NCI-H82 treated with DMSO at 0.1 percent for 48 hours (cell line): ENCODE data around the gene PCDHGC3.

ENCODE experiments used
- DNase-seq: peaks from one replicate; lab custom pipeline; 2025; ENCODE audit not compliant: unreplicated experiment; lab: John Stamatoyannopoulos, UW

The PCDHGC3 gene

DNA sequence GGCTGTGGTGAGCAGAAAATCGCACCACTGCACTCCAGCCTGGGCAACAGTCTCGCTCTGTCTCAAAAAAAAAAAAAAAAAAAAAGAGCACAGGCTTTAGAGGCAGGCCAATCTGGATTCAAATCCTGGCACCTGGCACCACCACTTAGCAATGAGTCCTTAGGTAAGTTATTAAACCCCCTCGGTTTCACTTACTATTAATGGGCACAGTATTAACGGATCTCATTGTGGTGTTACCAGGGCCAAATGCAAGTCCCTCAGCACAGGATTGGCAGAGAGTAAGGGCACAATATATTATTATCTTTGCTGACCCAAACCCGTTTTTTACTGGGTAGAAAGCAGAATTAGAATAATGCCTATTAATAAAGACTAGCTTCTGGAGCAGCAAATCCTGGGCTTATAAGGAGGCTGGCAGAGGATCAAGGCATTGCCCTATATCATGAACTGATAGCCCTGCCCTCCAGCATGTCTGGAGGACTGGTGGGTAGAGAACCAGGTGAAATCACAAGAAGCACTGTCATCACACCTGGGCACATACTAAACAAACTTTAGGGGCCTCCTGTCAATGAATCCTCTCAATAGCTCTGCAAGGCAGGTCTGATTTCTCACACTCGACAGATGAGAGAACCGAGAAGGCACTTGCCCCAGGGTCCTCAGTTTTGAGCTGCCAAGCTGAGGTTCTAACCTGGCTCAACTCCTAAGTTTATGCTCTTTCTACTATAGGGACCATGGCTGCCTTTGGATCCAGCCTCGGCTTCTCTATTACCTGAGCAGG lies 30.8 kb downstream of the PCDHGC3 start:
- no peak for DNase-seq

DNA sequence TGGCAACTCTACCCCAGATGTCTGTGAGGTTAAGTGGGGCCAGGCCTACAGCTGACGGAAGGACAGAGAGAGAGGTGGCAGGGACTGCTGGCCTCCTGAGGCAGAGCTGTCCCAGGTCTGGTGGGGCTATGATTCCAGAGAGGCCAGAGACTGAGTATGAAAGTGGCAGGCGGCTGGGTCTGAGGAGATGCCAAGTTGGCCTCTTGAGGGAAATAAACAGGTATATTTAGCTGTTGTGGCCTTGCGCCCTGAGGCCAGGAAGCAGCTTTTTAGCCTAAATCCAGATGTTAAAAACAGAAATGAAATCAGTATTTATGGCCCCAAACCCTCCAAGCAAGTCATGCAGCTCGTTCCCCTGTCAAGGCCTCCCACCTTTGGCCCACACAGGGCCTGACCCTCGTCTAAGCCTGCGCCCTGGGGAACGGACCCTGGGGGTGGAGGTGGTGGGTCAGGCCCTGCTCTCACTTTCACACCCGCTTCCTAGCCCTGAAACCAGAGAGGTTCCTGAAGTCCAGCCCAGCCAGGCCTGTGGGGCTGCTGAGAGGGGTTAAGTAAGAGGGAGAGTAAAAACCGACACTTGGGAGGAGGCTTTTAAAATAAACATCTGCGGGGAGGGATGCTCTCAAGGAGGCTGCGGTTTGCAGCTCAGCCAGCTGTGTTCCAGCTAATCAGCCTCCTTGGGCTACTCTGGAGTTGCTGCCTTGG lies 31.8 kb downstream of the PCDHGC3 start:
- DNase-seq = no peak

DNA sequence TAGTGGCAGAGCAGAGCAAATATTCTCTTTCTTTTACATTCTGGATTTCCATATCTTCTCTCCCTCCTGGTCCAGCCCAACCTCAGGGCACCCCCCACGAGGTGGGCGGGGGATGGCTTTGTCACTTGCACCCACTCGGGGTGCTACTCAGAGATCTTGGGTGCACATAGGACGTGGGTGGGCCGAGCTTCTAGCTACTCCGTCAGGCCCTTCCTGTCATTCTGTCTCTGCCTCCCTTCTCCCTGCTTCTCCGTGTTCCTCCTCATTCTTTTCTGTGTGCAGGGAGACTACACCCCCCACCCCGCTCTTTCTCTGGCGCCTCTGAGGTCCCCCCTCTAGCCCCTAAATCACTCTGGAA lies 32.7 kb downstream of the PCDHGC3 start:
- DNase-seq = no peak

DNA sequence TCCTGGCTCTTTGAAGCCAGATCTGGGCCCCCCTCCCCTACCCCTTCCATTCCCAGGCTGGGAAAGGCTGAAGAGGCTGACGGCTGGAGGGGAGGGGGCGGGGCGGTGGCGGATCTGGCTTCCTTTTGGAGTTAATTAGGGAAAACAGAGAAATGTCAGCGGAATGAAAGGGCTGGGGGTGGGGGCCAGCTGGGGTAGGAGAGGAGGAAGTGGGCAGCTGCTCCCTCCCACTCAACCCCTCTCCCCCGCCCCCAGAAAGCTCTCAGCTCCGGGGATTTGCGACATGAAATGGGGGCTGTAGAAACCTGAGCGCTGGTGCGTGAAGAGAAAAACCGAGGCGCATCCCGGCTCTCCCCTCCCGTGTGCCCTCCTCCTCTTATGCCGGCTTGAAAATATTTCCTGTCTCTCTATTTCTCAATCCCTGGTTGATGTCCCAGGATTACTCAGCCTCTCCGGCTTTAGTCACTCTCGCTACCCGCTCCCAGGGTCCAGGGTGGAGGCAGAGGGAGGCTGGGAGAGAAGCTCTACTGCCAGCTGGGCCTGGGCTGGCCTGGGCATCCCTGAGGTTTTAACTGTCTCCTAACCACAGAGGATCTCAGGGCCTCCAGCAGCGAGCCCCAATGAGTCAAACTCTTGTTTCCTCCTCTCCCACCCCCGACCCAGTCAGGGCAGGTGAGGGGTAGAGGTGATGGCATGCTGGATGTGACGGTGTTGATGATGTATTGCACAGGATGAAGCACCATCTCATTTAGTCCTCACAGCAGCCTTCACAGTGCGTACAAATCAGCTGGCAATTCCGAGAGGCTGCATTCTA lies 33.2 kb downstream of the PCDHGC3 start:
- peak; percentile 12 for DNase-seq

DNA sequence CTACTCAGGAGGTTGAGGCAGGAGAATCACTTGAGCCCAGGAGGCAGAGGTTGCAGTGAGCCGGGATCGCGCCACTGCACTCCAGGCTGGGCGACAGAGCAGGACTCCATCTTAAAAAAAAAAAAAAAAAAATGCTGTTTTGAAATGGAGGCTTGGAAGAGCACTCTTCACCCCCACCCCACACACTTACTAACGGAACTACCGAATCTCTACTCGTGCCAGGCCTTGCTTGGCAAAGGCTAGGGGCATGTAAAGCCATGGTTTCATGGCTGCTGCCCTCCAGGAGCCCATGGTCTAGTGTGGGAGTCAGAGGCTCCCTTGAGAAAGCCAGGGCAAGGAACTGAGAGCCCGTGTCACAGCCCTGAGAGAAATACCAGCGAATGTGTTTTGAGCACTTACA lies 34.4 kb downstream of the PCDHGC3 start:
- DNase-seq = no peak

DNA sequence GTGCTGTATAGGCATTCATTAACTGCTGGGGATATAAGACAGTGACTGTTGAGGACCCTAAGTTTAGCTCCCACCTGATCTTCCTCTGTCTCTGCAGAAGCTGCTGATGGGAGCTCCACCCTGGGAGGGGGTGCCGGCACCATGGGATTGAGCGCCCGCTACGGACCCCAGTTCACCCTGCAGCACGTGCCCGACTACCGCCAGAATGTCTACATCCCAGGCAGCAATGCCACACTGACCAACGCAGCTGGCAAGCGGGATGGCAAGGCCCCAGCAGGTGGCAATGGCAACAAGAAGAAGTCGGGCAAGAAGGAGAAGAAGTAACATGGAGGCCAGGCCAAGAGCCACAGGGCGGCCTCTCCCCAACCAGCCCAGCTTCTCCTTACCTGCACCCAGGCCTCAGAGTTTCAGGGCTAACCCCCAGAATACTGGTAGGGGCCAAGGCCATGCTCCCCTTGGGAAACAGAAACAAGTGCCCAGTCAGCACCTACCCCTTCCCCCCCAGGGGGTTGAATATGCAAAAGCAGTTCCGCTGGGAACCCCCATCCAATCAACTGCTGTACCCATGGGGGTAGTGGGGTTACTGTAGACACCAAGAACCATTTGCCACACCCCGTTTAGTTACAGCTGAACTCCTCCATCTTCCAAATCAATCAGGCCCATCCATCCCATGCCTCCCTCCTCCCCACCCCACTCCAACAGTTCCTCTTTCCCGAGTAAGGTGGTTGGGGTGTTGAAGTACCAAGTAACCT lies 35.3 kb downstream of the PCDHGC3 start:
- no peak for DNase-seq

DNA sequence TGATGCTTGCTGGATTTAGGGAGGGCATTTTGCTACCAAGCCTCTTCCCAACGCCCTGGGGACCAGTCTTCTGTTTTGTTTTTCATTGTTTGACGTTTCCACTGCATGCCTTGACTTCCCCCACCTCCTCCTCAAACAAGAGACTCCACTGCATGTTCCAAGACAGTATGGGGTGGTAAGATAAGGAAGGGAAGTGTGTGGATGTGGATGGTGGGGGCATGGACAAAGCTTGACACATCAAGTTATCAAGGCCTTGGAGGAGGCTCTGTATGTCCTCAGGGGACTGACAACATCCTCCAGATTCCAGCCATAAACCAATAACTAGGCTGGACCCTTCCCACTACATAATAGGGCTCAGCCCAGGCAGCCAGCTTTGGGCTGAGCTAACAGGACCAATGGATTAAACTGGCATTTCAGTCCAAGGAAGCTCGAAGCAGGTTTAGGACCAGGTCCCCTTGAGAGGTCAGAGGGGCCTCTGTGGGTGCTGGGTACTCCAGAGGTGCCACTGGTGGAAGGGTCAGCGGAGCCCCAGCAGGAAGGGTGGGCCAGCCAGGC lies 36.1 kb downstream of the PCDHGC3 start:
- no peak for DNase-seq

DNA sequence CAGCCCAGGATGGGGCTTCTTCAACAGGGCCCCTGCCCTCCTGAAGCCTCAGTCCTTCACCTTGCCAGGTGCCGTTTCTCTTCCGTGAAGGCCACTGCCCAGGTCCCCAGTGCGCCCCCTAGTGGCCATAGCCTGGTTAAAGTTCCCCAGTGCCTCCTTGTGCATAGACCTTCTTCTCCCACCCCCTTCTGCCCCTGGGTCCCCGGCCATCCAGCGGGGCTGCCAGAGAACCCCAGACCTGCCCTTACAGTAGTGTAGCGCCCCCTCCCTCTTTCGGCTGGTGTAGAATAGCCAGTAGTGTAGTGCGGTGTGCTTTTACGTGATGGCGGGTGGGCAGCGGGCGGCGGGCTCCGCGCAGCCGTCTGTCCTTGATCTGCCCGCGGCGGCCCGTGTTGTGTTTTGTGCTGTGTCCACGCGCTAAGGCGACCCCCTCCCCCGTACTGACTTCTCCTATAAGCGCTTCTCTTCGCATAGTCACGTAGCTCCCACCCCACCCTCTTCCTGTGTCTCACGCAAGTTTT lies 36.7 kb downstream of the PCDHGC3 start:
- no peak for DNase-seq

DNA sequence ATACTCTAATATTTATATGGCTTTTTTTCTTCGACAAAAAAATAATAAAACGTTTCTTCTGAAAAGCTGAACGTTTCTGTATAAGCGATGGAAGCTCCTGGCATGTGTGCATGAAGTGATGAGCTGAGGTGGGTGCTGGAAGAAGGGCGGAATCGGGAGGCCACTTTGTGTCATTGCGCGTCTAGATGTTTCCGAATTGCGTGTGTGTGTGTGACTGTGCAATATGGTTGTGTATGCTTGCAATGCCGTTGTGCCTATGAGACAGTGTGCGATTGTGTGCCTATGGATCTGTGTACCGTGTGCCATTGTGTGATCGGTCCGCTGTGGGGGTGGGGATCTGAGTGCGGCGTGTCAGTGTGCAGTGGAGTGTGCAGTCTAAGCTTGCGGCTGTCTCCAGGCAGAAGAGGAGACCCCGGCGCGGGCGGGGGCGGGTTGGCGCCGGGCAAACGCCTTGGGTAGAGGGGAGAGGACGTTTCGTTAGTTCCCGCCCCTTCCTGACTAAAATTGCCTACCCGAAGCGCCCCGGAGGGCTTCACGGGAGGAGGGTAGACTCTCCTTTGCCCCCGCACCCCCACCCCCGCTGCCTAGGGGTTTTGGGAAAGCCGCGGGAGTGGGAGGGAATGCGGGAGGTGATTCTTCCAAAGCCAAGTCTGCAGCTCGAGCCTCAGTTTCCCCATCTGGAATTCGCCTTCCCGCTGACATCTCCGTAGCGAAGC lies 37.3 kb downstream of the PCDHGC3 start:
- DNase-seq = no peak

DNA sequence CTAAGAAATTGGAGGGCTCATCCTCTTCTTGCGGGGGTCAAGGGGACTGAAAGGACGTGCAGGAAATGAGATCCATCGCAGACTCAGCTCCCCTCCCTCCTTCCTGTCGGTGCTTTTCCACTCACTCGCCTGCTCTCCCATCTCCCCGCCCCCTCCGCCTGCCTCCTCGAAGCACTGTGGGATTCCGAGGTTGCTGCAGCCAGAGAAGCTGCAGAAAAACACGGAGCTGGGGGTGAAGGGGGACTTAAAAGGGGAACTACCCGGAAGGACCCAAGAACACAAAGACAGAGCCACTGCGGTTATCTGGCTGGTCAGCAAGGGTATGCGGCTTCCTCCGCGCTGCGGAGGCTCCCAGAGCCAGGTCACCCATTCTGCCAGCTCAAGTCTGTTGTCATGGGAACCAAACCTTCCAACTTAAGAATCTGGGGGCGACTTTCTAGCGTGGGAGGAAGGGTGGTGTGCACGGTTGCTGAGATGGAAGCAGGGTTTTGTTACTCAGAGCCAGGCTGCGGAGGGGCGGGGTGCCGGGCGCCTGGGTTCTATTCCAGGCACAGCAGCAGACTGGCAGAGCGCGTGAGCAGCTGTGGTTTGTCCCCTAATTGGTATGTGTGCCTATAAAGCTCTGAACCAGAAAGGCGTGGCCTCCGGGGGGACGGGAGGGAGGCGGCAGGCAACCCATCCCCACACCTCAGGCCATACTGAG lies 38.0 kb downstream of the PCDHGC3 start:
- no peak for DNase-seq

DNA sequence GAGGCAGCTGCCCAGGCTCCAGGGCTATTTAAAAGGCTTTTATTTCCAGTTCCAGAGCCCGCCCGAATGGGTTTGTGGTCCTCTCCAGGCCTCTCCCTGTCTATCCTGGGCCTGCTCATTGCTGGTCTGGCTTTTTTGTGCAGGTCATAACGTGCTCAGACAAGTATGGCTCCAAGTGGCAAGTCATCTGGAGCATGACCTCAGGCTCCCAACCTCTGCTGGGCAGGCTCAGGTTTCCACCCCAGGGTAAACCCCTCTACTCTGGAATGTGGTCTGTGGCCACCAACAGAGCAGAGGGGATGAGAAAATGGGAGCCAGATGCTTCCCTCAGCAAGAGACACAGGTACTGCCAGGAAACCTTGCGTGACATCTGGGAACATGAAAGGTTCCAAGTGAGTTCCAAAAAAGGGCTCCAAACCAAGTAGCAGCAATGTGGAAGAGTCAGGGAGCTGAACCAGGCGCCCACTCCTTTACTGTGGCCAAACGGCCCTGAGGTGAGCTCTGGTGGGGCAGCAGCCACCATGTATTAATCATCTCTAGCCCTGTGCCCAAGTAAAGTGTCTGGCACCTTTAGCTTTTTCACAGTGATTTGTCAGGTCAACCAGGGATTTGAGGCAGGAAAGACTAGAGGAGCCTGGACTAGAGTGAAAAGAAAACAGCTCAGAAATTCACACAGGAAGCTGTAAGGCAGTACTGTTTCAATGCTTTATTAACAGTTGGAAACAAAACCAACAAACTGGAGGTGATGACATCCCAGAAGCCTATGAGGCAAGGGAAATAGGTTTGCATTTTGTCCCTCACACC lies 38.8 kb downstream of the PCDHGC3 start:
- no peak for DNase-seq

DNA sequence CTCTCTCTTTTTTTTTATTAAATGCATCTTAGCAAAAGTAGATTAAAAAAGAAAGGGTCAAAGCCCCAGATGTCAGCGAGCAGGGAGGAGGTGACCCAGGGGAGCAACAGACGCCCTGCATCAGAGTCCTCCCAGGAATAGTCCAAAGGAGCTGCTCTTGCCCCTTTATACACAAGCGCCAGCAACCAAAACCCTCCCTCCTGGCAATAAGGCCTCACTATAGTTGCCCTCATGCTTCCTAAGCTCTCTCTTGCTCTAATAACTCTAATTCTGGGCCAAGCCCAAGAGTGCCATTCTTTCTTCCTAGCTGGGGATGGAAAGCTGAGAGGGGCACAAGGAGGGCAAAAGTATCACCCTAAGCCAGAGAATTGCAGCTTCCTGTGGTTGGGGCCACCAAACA lies 39.4 kb downstream of the PCDHGC3 start:
- no peak for DNase-seq

DNA sequence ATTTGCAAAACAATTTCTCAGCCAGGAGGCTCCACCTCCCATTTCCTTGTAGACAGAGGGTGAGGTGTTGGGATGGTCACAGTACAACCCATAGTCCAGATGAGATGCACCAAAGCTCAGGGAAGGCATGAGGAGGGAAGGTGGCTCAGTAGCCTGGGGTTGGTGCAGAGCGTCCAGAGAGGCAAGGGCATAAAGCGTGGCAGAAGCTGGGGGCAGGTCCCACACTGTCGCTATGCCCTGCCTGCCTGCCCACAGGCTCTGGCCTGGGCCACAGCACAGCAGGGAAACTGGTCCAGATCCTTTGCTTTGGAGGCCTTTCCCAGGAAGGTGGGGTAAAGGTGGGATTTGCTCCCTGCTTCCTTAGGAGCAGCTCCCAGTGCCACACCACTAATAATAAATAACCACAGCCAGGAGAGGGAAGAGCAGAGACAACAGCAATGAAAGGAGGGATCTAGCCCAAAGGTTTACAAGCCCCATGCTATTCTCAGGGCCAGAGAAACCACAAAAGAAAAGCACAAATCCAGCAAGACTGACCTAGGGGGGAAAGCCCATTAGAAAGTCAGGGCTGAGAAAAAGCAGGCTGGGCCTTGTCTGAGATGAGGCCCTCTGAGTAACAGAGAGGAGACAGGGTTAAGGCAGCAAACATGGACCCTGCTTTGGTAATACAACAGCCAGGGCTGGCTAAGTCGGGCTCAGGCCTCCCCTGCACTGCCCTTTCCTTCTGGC lies 40.3 kb downstream of the PCDHGC3 start:
- DNase-seq = no peak

DNA sequence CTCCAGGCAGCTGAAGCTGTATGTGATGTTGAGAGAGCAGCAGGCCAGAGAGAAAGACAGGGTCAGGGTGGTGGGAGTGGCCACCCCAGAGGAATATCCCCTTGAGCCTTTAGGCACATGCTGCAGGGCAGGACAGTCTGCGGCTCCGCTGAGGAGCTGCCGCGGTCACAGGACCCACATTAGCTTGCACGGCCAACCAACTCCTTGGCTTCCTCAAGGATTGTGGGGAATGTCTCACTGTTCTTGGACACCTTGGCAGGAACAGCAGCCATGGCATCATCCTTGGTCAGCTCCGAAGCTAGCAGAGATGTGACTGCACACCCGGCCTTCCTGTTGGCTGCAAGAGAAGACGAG lies 40.9 kb downstream of the PCDHGC3 start:
- no peak for DNase-seq

DNA sequence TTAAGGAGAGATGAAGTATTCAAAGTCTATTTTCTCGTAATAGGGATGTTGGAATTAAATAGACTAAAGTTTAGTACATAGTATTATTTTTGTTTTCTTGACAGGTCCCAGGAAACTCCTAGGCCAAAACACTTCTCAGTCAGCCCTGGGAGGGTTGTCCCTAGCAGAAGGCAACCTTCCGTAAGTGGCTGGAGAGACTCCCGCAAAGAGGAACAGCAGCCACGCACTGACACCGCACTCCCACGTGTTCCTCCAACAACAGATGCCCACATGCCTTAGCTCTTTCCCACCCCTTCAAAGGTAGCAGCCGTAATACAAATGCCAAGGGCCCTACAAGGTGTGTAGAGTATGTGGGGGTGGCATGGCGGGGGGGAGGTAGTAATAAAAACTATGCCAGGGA lies 41.5 kb downstream of the PCDHGC3 start:
- DNase-seq = no peak

DNA sequence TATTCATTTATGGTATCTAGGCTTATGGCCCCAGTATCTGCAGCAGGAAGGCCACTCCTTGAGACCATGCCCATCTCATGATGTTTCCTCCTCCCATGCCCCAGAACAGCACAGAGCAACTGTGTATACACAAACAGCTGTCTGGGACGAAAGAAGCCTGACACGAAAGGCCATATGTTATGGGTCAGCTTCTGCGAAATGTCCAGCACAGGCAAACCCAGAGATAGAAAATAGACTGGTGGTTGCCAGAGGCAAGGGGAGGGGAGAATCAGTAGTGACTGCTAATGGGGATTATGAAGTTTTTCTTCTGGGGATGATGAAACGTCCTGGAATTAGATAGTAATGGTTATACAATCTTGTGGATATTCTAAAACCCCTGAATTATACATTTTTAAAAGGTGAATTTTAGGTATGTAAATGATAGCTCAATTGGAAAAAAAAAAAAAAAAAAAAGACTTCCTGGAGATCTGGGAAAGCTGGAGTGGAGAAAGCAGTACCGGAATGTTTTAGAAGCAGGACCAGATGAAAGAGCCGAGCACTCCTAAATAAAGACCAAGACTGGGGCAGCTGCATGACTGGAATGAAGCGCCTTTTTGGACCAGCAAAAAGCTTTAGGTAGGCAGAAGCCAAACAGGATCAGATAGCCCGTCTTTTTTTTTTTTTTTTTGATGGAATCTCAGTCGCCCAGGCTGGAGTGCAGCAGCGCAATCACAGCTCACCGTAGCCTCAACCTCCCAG lies 42.3 kb downstream of the PCDHGC3 start:
- DNase-seq = no peak

DNA sequence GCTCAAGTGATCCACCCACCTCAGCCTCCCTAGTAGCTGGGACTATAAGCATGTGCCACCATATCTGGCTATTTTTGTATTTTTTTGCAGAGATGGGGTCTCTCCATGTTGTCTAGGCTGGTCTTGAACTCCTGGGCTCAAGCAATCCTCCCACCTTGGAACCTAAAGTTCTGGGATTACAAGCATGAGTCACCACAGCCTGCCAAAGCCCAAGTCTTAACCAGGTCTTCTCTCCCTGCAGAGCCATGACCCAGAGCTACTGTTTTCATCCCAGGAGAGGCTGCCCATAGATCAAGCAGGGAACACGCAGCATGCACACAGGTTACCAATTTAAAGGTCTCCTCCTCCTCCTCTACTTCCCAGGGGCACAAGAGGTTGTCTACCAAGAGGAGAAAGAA lies 42.9 kb downstream of the PCDHGC3 start:
- no peak for DNase-seq
